Medulla oblongata (tissue), 1 donor: ENCODE results near the gene PCDHGB4.
"Not testable (repeated sequence)": the region's sequence is repeated elsewhere in the genome, so short reads cannot be mapped to it uniquely, and the experiment has no call there.

Experiments
- DNase-seq: peaks from one replicate; pipeline ENCODE4 v3.0.0-alpha.2; 2015; ENCODE audit errors: extremely low spot score

PCDHGB4 gene

GRCh38 chr5:141366016-141366896 is 21.2 kb upstream of the PCDHGB4 start:
- DNase-seq: no peak

DNA sequence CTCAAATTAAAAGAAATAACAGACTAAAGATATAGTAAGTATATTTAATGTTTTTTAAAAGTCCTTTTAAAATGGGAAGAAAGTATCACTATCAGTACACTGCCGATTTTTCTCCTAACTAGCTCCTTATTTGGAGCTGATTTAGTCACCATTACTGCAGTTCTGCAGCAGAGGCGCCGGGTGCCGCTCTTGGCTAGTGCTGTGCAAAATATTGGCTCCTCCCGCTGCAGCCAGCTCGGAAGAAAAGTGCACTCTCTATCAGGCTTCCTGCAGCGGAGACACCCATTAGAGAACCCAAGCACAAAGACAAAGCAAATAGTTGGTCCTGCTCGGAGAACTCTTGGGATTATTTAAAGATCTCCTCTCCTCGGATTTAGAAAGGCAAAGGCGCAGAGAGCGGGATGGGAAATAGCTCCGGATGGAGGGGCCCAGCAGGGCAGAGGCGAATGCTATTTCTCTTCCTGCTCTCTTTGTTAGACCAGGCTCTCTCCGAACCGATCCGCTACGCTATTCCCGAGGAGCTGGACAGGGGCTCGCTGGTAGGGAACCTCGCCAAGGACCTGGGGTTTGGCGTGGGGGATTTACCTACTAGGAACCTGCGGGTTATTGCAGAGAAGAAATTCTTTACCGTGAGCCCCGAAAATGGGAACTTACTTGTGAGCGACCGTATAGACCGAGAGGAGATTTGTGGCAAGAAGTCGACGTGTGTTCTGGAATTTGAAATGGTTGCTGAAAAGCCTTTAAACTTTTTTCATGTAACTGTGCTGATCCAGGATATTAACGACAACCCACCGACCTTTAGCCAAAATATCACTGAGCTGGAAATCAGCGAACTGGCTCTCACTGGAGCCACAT is 17.3 kb upstream of the PCDHGB4 start, which contains the start of gene PCDHGB3:
PCDHGB3 (plus strand) TSS at position 249 of the 855 bp plus-strand sequence; CDS start at position 402, 153 bp downstream.
- peak; percentile 4 for DNase-seq

- DNase-seq: no peak
Observed at GRCh38 chr5:141371572-141372475, 15.7 kb upstream of the PCDHGB4 start.

DNA sequence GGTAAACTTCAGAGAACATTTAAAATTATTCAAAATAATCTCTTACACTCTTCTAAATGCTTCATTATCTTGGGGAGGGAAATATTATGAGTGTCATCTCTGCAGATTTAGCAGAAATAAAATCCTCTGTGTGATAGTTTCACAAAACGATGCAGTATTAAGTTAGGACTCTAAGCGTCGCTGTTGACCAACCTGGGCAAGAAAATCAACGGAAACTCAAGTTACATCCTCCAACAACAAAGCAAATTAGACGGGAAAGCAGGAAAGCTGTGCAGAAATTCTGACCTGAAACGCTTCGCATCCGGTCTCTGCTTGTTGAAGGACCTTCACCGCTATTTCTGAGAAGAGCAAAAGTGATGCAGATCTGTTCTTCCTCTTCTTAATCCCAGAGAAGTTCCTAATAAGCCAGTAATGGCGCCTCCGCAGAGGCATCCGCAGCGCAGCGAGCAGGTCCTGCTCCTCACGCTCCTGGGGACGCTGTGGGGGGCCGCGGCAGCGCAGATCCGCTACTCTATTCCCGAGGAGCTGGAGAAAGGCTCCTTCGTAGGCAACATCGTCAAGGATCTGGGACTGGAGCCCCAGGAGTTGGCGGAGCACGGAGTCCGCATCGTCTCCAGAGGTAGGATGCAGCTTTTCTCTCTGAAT is 13.7 kb upstream of the PCDHGB4 start, which contains the start of gene PCDHGA6:
PCDHGA6 (plus strand) TSS at position 219 of the 645 bp plus-strand sequence; CDS start at position 412, 193 bp downstream.
- no peak for DNase-seq

DNA sequence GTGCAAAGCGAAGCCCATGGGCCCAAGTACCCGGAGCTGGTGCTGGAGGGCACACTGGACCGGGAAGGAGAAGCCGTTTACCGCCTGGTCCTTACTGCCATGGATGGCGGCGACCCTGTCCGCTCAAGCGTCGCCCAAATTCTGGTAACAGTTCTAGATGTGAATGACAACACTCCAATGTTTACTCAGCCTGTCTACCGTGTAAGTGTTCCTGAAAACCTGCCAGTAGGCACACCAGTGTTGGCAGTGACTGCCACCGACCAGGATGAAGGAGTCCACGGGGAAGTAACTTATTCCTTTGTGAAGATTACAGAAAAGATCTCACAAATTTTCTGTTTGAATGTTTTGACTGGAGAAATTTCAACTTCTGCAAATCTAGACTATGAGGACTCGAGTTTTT is 12.9 kb upstream of the PCDHGB4 start:
- no peak for DNase-seq

DNA sequence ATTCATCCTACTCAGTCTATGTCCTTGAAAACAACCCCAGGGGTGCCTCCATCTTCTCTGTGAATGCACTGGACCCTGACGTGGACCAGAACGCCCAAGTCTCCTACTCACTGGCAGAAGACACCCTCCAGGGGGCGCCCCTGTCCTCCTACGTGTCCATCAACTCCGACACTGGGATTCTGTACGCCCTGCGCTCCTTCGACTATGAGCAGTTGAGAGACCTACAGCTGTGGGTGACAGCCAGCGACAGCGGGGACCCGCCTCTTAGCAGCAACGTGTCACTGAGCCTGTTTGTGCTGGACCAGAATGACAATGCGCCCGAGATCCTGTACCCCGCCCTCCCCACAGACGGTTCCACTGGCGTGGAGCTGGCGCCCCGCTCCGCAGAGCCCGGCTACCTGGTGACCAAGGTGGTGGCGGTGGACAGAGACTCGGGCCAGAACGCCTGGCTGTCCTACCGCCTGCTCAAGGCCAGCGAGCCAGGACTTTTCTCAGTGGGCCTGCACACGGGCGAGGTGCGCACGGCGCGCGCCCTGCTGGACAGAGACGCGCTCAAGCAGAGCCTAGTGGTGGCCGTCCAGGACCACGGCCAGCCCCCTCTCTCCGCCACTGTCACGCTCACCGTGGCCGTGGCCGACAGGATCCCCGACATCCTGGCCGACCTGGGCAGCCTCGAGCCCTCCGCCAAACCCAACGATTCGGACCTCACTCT is 11.9 kb upstream of the PCDHGB4 start:
- not testable (repeated sequence) for DNase-seq

DNA sequence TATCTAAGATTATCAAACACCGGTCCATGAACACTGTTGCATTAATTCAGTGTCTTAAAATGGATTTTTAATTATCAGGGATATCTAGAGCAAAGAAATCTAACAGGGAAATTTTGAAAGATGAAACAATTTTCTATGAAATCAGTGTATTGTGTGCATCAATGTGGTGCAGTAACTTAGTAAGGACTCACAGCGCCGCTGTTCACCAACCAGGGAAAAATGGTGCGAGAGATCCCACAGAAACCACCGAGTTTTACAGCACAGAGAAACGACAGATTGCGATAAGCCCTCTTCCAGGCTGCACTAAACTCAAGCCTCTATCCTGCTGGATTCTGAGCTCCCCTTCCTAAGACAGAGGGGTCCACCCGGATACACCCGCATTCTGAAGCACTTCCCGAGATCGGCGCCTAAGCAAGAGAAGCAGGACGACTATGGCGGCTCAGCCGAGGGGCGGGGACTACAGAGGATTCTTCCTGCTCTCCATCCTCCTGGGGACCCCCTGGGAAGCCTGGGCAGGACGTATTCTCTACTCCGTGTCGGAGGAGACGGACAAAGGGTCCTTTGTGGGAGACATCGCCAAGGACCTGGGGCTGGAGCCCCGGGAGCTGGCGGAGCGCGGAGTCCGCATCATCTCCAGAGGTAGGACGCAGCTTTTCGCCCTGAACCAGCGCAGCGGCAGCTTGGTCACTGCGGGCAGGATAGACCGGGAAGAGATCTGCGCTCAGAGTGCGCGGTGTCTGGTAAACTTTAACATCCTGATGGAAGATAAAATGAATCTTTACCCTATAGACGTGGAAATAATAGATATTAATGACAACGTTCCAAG is 4.8 kb upstream of the PCDHGB4 start, which contains the start of gene PCDHGA7:
PCDHGA7 (plus strand) TSS at position 274 of the 826 bp plus-strand sequence; CDS start at position 432, 158 bp downstream.
- DNase-seq: no peak

DNA sequence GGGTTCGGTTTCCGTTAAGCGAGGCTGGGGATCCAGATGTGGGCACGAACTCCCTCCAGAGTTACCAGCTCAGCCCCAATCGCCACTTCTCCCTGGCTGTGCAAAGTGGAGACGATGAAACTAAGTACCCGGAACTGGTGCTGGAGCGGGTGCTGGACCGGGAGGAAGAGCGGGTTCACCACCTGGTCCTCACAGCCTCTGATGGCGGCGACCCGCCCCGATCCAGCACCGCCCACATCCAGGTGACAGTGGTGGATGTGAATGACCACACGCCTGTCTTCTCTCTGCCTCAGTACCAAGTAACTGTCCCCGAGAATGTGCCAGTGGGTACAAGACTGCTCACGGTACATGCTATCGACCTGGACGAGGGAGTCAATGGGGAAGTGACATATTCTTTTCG is 4.2 kb upstream of the PCDHGB4 start:
- no peak for DNase-seq

DNA sequence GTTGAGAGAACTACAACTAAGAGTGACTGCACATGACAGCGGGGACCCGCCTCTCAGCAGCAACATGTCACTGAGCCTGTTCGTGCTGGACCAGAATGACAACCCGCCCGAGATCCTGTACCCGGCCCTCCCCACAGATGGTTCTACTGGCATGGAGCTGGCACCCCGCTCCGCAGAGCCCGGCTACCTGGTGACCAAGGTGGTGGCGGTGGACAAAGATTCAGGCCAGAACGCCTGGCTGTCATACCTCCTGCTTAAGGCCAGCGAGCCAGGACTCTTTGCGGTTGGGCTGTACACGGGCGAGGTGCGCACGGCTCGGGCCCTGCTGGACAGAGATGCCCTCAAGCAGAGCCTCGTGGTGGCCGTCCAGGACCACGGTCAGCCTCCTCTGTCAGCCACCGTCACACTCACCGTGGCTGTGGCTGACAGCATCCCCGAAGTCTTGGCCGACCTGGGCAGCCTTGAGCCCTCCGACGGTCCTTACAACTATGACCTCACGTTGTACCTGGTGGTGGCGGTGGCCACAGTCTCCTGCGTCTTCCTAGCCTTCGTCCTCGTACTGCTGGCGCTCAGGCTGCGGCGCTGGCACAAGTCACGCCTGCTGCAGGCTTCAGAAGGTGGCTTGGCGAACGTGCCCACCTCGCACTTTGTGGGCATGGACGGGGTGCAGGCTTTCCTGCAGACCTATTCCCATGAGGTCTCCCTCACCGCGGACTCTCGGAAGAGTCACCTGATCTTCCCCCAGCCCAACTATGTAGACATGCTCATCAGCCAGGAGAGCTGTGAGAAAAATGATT is 2.8 kb upstream of the PCDHGB4 start:
- no peak for DNase-seq

DNA sequence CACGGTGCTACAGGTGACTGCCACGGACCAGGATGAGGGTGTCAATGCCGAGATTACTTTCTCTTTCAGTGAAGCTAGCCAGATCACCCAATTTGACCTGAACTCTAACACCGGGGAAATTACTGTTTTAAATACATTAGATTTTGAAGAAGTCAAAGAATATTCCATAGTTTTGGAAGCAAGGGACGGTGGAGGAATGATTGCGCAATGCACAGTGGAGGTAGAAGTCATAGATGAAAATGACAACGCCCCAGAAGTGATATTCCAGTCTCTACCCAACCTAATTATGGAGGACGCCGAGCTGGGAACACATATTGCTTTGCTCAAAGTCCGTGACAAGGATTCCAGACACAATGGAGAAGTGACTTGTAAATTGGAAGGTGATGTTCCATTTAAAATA is 1.2 kb downstream of the PCDHGB4 start:
- DNase-seq: no peak

GRCh38 chr5:141389153-141390042 is 1.9 kb downstream of the PCDHGB4 start:
- no peak for DNase-seq

DNA sequence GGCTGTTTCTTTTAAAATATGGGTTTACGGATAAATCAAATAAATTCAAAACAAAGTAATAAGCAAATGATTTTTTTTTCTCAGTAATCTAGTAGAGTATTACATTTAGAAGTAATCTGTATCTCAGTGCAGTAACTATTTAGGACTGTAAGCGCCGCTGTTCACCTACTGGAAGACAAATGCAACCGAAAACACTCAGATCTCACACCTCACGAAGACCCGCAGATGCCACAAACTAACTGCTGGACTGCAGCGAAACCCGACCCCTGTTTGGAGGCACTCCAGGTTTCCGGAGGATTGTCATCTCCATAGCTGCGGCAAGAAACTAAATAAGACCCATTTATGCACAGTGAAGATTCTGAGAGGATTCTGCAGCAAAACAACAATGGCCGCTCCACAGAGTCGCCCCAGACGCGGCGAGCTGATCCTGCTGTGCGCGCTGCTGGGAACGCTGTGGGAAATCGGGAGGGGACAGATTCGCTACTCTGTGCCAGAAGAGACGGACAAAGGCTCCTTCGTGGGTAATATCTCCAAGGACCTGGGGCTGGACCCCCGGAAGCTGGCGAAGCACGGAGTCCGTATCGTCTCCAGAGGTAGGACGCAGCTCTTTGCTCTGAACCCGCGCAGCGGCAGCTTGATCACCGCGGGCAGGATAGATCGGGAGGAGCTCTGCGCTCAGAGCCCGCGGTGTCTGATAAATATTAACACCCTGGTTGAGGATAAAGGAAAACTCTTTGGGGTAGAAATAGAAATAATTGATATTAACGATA is 5.1 kb downstream of the PCDHGB4 start, which contains the start of gene PCDHGA8:
PCDHGA8 (plus strand) TSS at position 205 of the 770 bp plus-strand sequence; CDS start at position 386, 181 bp downstream.
- DNase-seq: no peak

DNA sequence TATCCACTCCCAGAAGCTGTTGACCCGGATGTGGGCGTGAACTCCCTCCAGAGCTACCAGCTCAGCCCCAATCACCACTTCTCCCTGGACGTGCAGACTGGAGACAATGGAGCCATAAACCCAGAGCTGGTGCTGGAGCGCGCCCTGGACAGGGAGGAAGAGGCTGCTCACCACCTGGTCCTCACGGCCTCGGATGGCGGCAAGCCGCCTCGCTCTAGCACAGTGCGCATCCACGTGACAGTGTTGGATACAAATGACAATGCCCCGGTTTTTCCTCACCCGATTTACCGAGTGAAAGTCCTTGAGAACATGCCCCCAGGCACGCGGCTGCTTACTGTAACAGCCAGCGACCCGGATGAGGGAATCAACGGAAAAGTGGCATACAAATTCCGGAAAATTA is 5.8 kb downstream of the PCDHGB4 start:
- DNase-seq: no peak

DNA sequence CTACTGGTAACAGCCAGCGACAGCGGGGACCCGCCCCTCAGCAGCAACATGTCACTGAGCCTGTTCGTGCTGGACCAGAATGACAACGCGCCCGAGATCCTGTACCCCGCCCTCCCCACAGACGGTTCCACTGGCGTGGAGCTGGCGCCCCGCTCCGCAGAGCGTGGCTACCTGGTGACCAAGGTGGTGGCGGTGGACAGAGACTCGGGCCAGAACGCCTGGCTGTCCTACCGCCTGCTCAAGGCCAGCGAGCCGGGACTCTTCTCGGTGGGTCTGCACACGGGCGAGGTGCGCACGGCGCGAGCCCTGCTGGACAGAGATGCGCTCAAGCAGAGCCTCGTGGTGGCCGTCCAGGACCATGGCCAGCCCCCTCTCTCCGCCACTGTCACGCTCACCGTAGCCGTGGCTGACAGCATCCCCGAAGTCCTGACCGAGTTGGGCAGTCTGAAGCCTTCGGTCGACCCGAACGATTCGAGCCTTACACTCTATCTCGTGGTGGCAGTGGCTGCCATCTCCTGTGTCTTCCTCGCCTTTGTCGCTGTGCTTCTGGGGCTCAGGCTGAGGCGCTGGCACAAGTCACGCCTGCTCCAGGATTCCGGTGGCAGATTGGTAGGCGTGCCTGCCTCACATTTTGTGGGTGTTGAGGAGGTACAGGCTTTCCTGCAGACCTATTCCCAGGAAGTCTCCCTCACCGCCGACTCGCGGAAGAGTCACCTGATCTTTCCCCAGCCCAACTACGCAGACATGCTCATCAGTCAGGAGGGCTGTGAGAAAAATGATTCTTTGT is 7.1 kb downstream of the PCDHGB4 start:
- not testable (repeated sequence) for DNase-seq

DNA sequence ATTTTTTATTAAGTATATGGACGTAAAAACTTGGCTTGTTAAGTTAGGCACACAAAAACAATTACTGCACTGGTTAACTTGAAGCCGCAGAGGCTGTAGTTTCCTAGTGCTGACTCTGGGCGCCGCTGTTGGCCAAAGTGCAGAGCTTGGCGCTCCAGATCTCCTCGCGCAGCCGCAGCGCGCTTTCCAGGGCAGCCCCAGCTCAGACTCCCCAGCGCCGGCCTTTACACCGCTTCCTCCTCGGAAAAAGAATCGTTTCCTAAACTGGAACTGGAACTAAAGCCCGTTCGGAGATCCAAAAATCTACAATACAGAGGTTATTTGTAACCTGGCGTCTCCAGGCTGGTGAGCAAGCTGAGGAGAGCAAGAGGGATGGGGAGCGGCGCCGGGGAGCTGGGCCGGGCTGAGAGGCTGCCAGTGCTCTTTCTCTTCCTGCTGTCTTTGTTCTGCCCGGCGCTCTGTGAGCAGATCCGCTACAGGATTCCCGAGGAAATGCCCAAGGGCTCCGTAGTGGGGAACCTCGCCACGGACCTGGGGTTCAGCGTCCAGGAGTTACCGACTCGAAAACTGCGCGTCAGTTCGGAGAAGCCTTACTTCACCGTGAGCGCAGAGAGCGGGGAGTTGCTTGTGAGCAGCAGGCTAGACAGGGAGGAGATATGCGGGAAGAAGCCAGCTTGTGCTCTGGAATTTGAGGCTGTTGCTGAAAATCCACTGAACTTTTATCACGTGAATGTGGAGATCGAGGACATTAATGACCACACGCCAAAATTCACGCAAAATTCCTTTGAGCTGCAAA is 10.5 kb downstream of the PCDHGB4 start, which contains the start of gene PCDHGB5:
PCDHGB5 (plus strand) TSS at position 192 of the 796 bp plus-strand sequence; CDS start at position 373, 181 bp downstream.
- DNase-seq: peak; percentile 12
